GM23338 (cell line): ENCODE results near the gene NINL. TPM values are rescaled to one million over a fixed set of nuclear protein-coding genes. Genes with fewer than 3 reads are reported as not detected.

Source experiments
- ATAC-seq: fragments of 200-7000 bp; cut with Tn5 transposase; 3 replicates; pipeline ENCODE4 v1.9.1; 2020
- DNase-seq: peaks from one replicate; pipeline ENCODE4 v3.0.0-alpha.2; 2015; ENCODE audit warnings: low spot score
- H2AFZ ChIP-seq: fragments of 200-600 bp; sonication (generic); 2 replicates; pipeline ENCODE4 v1.8.0; 2016; ENCODE audit warnings: antibody characterized with exemption, mild to moderate bottlenecking, moderate library complexity
- H3F3A ChIP-seq: fragments of 200-600 bp; sonication (generic); replicated peaks from 2 replicates; pipeline ENCODE4 v1.8.0; 2017; ENCODE audit warnings: antibody characterized with exemption, mixed run types, low read depth
- H3K27ac ChIP-seq: fragments of 200-600 bp; sonication (generic); 2 replicates; pipeline ENCODE4 v1.6.1; 2016; ENCODE audit warnings: low read depth
- H3K27me3 ChIP-seq: fragments of 200-600 bp; sonication (generic); 2 replicates; pipeline ENCODE4 v1.8.0; 2016; ENCODE audit warnings: mild to moderate bottlenecking, mixed run types, moderate library complexity; ENCODE audit not compliant: insufficient read depth
- H3K36me3 ChIP-seq: fragments of 200-600 bp; sonication (generic); 2 replicates; pipeline ENCODE4 v1.8.0; 2016; ENCODE audit warnings: mild to moderate bottlenecking; ENCODE audit not compliant: insufficient read depth
- H3K4me1 ChIP-seq: fragments of 200-600 bp; sonication (generic); 2 replicates; pipeline ENCODE4 v1.8.0; 2016; ENCODE audit warnings: mild to moderate bottlenecking, moderate library complexity; ENCODE audit not compliant: insufficient read depth
- H3K4me2 ChIP-seq: fragments of 200-600 bp; sonication (generic); 2 replicates; pipeline ENCODE4 v1.7.1; 2017; ENCODE audit warnings: mixed run types
- H3K4me3 ChIP-seq: fragments of 200-600 bp; sonication (generic); 2 replicates; pipeline ENCODE4 v1.6.1; 2016; ENCODE audit warnings: mixed run types
- H3K79me2 ChIP-seq: fragments of 200-600 bp; sonication (generic); replicated peaks from 2 replicates; pipeline ENCODE4 v1.8.0; 2017; ENCODE audit warnings: mild to moderate bottlenecking; ENCODE audit not compliant: insufficient read depth
- H3K9me2 ChIP-seq: fragments of 200-600 bp; sonication (generic); 2 replicates; pipeline ENCODE4 v1.8.0; 2017; ENCODE audit not compliant: insufficient read depth
- H4K20me1 ChIP-seq: fragments of 200-600 bp; sonication (generic); replicated peaks from 2 replicates; pipeline ENCODE4 v1.8.0; 2017; ENCODE audit warnings: mild to moderate bottlenecking; ENCODE audit not compliant: insufficient read depth
- H3K27ac Mint-ChIP-seq: 2 replicates; pipeline ENCODE4 v1.8.0; 2020; ENCODE audit warnings: inconsistent platforms, mild to moderate bottlenecking, moderate library complexity, mixed read lengths
- H3K27me3 Mint-ChIP-seq: 3 replicates; pipeline ENCODE4 v1.8.0; 2022; ENCODE audit warnings: low read depth, mild to moderate bottlenecking, moderate library complexity, mixed read lengths, inconsistent platforms; ENCODE audit not compliant: insufficient read depth, poor library complexity
- H3K36me3 Mint-ChIP-seq: 3 replicates; pipeline ENCODE4 v1.8.0; 2021; ENCODE audit warnings: low read depth, mild to moderate bottlenecking, inconsistent platforms, moderate library complexity, mixed read lengths
- H3K4me1 Mint-ChIP-seq: 3 replicates; pipeline ENCODE4 v1.8.0; 2020; ENCODE audit warnings: mild to moderate bottlenecking, inconsistent platforms, mixed read lengths
- H3K4me3 Mint-ChIP-seq: 3 replicates; pipeline ENCODE4 v1.8.0; 2021; ENCODE audit warnings: moderate library complexity, mild to moderate bottlenecking, inconsistent platforms, mixed read lengths
- H3K9me3 Mint-ChIP-seq: 3 replicates; pipeline ENCODE4 v1.8.0; 2020; ENCODE audit warnings: moderate library complexity, mild to moderate bottlenecking, inconsistent platforms, mixed read lengths
- CREB1 ChIP-seq: fragments of 250-450 bp; sonication (Bioruptor Pico); IDR thresholded peaks from 2 replicates; pipeline ENCODE4 v1.5.0; 2020; ENCODE audit warnings: low read depth, mild to moderate bottlenecking, moderate library complexity
- CTCF ChIP-seq, 2 experiments: fragments of 200-600 bp in 1 of 2; sonication (generic) in 1 of 2; conservative IDR thresholded peaks; 2 replicates each; pipeline versions ENCODE4 v1.5.1 to v1.6.1; 2016 to 2017; ENCODE audit warnings: antibody characterized with exemption in 2 of 2, low read depth in 2 of 2, mild to moderate bottlenecking in 2 of 2, moderate library complexity in 1 of 2
- EZH2 ChIP-seq: fragments of 200-600 bp; sonication (generic); IDR thresholded peaks from one replicate; pipeline ENCODE4 v1.8.0; 2017; ENCODE audit warnings: antibody characterized with exemption, mild to moderate bottlenecking, low read depth; ENCODE audit not compliant: unreplicated experiment
- EZH2phosphoT487 ChIP-seq: fragments of 200-600 bp; sonication (generic); IDR thresholded peaks from one replicate; pipeline ENCODE4 v1.8.1; 2018; ENCODE audit warnings: antibody characterized with exemption; ENCODE audit not compliant: unreplicated experiment
- JUNB ChIP-seq: IDR thresholded peaks from one replicate; pipeline ENCODE4 v1.6.1; 2016; ENCODE audit warnings: antibody characterized with exemption; ENCODE audit not compliant: unreplicated experiment
- NANOG ChIP-seq: IDR thresholded peaks from 2 replicates; pipeline ENCODE4 v1.6.1; 2016; ENCODE audit warnings: antibody characterized with exemption, borderline replicate concordance
- POLR2AphosphoS5 ChIP-seq: IDR thresholded peaks from 2 replicates; pipeline ENCODE4 v1.6.1; 2016; ENCODE audit warnings: antibody characterized with exemption, low read depth
- STAT1 ChIP-seq: IDR thresholded peaks from one replicate; pipeline ENCODE4 v1.6.1; 2016; ENCODE audit warnings: antibody characterized with exemption; ENCODE audit not compliant: unreplicated experiment
- ZNF114 ChIP-seq: fragments of 250-450 bp; sonication (Bioruptor Pico); IDR thresholded peaks from 2 replicates; pipeline ENCODE4 v1.5.0; 2020; ENCODE audit warnings: mild to moderate bottlenecking, moderate library complexity
- ZNF331 ChIP-seq: fragments of 250-450 bp; sonication (Bioruptor Pico); IDR thresholded peaks from 2 replicates; pipeline ENCODE4 v1.5.0; 2020; ENCODE audit warnings: low read depth, mild to moderate bottlenecking, moderate library complexity
- ZNF462 ChIP-seq: fragments of 250-450 bp; sonication (Bioruptor Pico); IDR thresholded peaks from 2 replicates; pipeline ENCODE4 v1.5.0; 2020; ENCODE audit warnings: mild to moderate bottlenecking, moderate library complexity
- long read RNA-seq: library from polyadenylated mRNA; unstranded; transcript quantifications from one replicate; pipeline ENCODE4 v2.0.0, GENCODE V29; 2020; ENCODE audit not compliant: unreplicated experiment
- polyA plus RNA-seq: library from polyadenylated mRNA; unstranded; fragments of >200 nt; fragmentation: Nextera tagmentation; extraction: Ambion mirVana; gene quantifications from 2 replicates; pipeline ENCODE4 v1.2.1, GENCODE V29; 2016
- total RNA-seq: library from RNA; depleted of rRNA; stranded (reverse); fragments of >200 nt; shearing (Covaris generic); gene quantifications from 2 replicates; pipeline ENCODE4 v1.2.3, GENCODE V29; 2014; rRNA removed
- TF ChIP-seq, protein P1 (sequence below): IDR thresholded peaks from one replicate; pipeline ENCODE4 v1.6.1; 2018; ENCODE audit warnings: antibody characterized with exemption; ENCODE audit not compliant: unreplicated experiment

NINL gene
- total RNA-seq, result 22.9 and 31.2 TPM in 2 replicates
- polyA plus RNA-seq, result 15.0 and 18.0 TPM in 2 replicates
- long read RNA-seq, partial matches to known transcripts, result 4 of 5 reads
- long read RNA-seq, other reads (novel, unspliced or antisense), result 0 of 5 reads

- Histone ChIP-seq H3K4me1 (0 out of 2 replicates have a peak, but pooled peaks cover 3% of the 10 kb centered on the region), H2AFZ (peak within 1 kb of the TSS; percentile 77), H3K4me2 (peak within 1 kb of the TSS; percentile 97), H3K36me3 (peaks cover 3% of the 10 kb centered on the region; the same call in 1 of the 2 replicates), H3K9me2 (no peaks in the 10 kb centered on the region), H3K27me3 (no peaks in the 10 kb centered on the region), H3K4me3 (peak within 1 kb of the TSS; percentile 86), H3K79me2 (peaks cover 47% of the 10 kb centered on the region), H3K27ac (peak within 1 kb of the TSS; percentile 79), H4K20me1 (peaks cover 15% of the 10 kb centered on the region), H3F3A (0 out of 2 replicates have a peak, but pooled peaks cover 9% of the 10 kb centered on the region)
- peak; percentile 88 for ATAC-seq
- no peaks in the 10 kb centered on the region for H3K9me3 Mint-ChIP-seq
- H3K27ac Mint-ChIP-seq, result peak within 1 kb of the TSS; percentile 95
- peak; percentile 72 for DNase-seq
- H3K27me3 Mint-ChIP-seq, result peaks cover 3% of the 10 kb centered on the region
- peak within 1 kb of the TSS; percentile 85 for H3K4me3 Mint-ChIP-seq
- peaks cover 35% of the 10 kb centered on the region for H3K36me3 Mint-ChIP-seq
- H3K4me1 Mint-ChIP-seq, result peaks cover 19% of the 10 kb centered on the region
- TF ChIP-seq, protein P1, sequence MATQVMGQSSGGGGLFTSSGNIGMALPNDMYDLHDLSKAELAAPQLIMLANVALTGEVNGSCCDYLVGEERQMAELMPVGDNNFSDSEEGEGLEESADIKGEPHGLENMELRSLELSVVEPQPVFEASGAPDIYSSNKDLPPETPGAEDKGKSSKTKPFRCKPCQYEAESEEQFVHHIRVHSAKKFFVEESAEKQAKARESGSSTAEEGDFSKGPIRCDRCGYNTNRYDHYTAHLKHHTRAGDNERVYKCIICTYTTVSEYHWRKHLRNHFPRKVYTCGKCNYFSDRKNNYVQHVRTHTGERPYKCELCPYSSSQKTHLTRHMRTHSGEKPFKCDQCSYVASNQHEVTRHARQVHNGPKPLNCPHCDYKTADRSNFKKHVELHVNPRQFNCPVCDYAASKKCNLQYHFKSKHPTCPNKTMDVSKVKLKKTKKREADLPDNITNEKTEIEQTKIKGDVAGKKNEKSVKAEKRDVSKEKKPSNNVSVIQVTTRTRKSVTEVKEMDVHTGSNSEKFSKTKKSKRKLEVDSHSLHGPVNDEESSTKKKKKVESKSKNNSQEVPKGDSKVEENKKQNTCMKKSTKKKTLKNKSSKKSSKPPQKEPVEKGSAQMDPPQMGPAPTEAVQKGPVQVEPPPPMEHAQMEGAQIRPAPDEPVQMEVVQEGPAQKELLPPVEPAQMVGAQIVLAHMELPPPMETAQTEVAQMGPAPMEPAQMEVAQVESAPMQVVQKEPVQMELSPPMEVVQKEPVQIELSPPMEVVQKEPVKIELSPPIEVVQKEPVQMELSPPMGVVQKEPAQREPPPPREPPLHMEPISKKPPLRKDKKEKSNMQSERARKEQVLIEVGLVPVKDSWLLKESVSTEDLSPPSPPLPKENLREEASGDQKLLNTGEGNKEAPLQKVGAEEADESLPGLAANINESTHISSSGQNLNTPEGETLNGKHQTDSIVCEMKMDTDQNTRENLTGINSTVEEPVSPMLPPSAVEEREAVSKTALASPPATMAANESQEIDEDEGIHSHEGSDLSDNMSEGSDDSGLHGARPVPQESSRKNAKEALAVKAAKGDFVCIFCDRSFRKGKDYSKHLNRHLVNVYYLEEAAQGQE, result no peak
- TF ChIP-seq STAT1 (no peak), CREB1 (peak; percentile 23; the same call in 1 of the 2 replicates), ZNF114 (CRISPR knock-in tag) (no peak), ZNF331 (no peak), EZH2 (no peak), ZNF462 (CRISPR knock-in tag) (no peak), JUNB (no peak), EZH2phosphoT487 (no peak), POLR2AphosphoS5 (peak; percentile 85), CTCF (conservative IDR thresholded peaks at IDR 0.05; ENCODE audit: low read depth in 2 of 2) (no peak), NANOG (no peak)
These were observed at the start of gene NINL for GRCh38 chr20:25584905-25585704. Gene NINL, minus strand, starts transcription at chr20:25585531. Its CDS starts 58,944 bp downstream, at chr20:25526587.
